NCI-H524 (cell line): ENCODE data around the gene OGFOD2.
A peak's percentile ranks its signal among the peaks of the same experiment; 100 is the strongest.
"Not testable (repeated sequence)": the region's sequence is repeated elsewhere in the genome, so short reads cannot be mapped to it uniquely, and the experiment has no call there.

Source experiments
- DNase-seq, 2 experiments: peaks; one replicate each; lab custom pipeline; 2025; lab: John Stamatoyannopoulos, UW

OGFOD2 gene

DNA sequence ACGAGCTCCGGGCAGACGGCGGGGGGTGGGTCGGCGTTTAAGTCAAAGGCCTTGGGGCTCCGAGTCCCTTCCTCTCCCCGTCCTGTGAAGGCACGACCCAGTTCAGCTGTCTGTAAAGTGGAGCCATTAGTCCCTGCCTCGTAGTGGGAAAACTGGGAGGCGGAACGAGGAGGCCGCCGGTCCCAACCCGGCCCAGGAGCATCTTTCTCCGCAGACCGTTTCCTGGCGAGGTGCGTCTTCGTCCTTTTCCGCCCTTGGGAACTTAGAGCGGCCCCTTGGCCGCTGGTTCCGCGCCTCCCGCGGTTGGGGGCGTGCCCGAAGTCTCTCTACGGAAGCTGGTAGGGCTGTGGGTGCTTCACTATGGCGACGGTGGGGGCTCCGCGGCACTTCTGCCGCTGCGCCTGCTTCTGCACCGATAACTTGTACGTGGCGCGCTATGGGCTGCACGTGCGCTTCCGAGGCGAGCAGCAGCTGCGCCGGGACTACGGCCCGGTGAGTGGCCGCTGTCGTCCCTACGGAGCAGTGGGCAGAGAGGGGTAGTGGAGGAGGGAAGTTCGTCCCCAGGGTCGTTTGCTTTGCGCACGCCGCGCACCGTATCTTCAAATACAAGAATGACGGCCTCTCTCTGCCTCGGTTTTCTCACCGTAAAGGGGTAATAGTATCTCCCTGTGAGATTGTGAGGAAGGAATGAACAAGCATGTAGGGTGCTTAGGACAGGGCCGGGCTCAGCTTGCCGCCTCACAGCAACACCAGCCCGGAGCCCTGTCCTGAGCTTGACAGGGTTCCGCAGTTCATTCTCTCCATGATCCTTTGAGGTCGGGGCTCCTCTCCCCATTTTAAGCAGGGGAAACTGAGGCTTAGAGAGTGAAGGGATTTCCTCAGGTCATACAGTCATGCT is at the start of gene OGFOD2:
TSS of gene OGFOD2 (plus strand) at position 353 of the 898 bp plus-strand sequence. CDS start at position 361, 8 bp downstream.
- peak; percentile 75 to 85 for DNase-seq

DNA sequence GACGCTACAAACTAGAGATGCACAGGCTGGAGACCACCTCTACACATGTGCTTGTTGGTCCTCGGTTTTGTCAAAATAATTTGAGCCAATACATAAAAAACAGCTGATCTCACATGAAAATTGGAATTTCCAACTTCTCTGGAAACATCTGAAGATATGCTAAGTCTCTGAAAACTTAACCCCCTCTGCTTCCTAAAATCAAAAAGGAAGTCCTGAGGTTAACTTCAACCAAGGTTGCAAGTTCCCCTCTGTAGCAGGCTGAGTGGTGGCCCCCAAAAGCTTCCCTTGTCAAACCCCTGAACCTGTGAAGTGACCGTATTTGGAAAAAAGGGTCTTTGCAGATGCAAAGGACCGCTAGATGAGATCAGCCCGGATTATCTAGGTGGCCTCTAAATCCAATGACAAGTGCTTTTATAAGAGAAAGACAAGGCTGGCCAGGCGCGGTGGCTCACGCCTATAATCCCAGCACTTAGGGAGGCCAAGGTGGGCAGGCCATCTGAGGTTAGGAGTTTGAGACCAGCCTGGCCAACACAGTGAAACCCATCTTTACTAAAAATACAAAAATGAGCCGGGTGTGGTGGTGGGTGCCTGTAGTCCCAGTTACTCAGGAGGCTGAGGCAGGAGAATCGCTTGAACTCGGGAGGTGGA is 47.2 kb upstream of the OGFOD2 start:
- DNase-seq = no peak

DNA sequence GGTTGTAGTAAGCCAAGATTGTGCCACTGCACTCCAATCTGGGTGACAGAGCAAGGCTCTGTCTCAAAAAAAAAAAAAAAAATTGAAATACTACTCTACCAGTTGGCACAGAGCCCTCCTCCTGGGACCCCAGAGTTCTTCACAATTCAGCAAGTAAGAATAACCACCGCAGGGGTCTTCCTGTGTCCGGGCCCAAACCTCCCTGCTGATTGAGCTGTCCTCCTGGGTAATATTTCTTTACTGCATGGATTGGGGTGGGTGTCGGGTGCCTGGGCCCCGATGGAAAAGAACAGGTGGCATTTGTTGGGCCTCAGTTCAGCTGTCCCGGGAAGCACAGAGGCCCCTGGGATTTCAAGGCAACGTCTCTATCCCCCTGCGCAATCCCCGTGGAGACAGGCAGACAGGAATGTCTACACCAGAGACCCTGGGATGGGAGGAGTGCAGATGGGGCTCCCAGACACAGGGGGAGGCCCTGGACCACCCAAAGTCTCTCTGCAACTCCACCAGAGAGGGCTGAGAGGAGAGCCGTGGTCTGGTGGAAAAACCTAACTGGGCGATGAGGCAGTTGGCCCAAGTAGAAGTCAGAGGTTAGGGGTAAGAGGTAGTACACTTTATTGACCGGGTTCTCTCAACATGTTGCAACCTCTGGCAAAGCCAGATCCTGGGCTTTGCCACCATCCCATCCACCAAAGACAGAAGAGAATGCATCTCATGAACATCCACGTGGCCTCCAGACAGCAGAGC is 46.5 kb upstream of the OGFOD2 start:
- DNase-seq = no peak

DNA sequence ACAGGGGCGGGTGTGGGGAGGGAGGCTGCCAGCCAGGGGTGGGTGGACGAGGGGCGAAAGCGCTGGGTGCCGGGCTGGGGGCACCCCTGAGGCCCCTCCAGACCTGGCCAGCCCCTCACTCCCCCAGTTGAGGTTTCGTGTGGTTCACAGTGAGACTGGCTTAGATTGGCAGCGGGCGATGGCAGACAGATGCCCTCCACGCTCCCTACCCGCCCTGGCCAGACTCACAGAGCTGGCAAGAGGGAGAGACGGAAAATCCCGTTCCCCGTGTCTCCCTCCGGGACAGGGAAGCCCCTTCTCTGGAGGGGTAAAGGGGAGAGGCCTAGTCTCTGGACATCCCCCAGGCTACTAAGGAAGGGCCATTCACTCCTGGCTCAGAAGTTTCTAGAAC is 45.9 kb upstream of the OGFOD2 start:
- no peak for DNase-seq

DNA sequence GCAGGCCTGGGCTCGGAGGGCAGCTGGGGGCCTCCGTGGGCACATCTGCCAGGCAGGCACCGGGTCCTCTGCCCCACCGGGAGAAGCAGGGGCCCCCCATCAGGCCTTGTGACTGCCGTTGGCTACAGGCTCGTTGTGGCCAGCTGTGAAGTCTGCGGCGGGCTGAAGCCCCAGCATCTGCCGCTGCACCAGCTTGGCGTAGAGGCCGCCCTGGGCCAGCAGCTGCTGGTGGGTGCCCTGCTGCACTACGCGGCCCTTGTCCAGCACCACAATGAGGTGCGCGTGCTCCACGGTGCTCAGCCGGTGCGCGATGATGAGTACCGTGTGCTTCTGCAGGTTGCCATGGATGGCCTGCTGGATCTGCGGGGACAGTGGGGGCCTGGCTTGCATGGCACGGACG is 45.2 kb upstream of the OGFOD2 start:
- peak in 1 of 2 experiments; percentile 11 for DNase-seq

DNA sequence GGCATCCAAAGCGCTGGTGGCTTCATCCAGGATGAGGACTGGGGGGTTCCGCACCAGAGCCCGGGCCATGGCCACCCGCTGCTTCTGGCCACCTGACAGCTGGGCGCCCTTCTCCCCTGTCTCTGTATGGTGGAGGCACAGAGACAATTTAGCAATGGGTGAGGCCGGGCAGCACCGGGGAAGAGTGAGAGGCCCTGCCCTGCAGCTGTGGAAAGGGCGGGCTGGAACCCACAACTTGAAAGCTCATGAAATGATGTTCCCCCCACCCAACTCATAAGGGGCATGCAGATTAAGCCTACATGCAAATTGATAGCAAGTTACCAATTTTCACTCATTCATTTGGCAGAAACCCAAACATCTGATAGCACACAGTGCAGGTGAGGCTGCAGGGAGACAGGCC is 42.8 kb upstream of the OGFOD2 start:
- no peak for DNase-seq

DNA sequence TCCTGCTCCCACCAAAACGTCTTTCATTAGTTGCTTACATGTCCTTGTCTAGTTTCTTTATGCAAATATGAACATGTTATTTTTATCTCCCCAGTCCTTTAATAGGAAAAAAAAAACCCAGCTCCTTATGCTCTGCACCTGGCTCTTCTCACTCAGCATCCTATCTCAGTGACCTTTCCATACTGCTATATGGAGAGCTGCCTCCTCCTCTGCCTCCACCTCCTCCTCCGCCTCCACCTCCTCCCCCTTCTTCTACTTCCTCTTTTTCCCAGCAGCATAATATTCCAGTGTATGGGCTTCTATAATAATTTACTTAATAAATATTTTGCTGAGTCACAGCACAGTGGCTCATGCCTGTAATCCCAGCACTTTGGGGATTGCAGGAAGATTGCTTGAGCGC is 40.3 kb upstream of the OGFOD2 start:
- DNase-seq = no peak

DNA sequence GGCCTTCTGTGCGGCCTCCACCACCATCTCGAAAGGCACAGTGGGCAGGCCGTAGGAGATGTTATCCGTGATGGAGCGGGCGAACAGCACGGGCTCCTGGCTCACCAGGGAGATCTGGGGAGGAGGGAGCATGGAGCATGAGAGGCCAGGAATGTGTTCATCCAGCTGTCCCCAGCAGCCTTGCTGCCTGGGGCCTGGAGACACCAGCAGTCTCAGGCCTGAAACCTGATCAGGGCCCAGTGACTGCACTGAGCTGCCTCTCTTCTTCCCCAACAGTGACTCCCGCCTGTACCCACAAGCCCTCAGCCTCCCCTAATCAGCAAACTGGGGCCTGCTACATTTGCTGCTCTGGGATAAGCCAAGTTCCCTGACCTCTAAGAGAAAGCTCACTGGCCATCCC is 39.7 kb upstream of the OGFOD2 start:
- no peak for DNase-seq

DNA sequence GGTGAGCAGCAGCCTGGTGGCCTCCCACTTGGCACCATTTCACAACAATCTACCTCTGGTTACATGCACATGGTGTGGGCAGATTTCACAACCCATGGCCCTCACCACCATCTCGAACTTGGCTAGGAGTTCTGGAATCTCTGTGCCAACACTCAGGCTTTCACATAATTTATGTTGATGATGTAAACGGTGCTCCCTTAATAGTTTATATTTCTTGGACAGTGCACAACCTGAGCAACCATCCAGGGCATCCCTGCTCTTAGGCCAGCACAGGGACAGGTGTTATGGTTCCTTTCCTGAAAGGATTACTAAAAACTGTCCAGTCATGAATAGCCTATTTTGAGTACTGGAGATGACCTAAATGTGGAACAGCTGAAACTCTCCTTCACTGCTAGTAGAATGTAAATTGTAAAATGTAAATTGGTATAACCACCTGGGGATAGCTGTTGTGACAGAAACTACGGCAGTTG is 37.4 kb upstream of the OGFOD2 start:
- no peak for DNase-seq

DNA sequence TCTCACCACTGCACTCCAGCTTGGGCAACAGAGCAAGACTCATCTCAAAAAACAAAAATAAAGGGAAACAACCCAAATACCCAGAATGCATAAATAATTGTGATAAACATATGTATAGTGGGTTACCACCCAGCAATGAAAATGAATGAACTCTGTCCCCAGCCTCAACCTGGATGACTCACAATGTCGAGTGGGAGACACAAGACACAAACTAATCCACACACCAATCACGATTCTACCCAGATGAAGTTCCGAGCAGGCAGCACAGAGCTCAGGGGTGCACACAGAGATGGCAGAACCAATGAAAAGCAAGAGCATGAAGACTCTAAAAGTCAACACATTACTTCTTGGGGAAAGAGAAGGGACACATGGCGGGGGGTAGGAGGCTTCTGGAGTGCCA is 35.9 kb upstream of the OGFOD2 start:
- no peak for DNase-seq

DNA sequence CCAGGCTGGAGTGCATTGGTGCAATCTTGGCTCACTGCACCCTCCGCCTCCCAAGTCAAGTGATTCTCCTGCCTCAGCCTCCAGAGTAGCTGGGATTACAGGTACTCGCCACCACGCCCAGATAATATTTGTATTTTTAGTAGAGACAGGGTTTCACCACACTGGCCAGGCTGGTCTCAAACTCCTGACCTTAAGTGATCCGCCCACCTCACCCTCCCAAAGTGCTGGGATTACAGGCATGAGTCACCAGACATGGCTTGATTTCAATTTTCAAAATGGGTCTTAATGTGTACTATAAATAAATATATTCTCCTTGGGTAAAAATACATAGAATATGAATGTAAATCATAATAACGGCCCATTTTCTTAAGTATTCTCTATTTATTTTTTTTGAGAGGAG is 33.7 kb upstream of the OGFOD2 start:
- DNase-seq = not testable (repeated sequence)

DNA sequence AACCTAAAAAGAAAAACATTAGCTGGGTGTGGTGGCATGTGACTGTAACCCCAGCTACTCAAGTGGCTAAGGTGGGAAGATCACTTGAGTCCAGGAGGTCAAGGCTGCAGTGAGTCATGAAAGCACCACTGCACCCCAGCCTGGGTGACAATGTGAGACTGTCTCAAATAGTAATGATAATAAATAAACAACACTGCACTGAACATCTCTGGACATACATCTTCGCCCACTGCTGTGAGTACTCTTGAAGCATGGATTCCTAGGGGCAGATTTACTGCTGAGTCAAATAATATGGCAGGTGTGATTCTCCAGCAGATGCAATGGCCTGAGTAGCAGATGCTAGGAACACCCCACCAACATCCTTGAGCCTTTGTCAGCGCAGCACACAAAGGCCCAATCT is 32.4 kb upstream of the OGFOD2 start:
- DNase-seq = peak in 1 of 2 experiments; percentile 12

DNA sequence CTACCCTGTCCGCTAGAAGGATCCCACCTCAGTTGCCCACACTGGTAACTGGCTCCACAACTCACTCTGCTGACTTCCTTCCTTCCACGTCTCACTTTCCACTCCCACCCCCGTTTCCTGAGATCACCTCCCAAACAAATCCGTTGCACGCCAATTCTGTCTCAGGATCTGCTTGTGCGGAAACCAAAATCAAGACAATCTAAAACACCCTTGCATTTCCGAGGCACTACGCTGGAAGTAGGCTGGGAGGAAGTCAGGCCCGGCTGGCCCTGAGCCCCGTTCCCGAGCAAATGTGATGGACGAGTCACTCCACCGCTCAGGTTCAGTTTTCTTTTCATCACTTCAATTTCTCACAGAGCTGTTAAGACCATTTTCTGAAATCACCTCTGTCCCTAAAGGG is 31.8 kb upstream of the OGFOD2 start:
- DNase-seq = no peak

DNA sequence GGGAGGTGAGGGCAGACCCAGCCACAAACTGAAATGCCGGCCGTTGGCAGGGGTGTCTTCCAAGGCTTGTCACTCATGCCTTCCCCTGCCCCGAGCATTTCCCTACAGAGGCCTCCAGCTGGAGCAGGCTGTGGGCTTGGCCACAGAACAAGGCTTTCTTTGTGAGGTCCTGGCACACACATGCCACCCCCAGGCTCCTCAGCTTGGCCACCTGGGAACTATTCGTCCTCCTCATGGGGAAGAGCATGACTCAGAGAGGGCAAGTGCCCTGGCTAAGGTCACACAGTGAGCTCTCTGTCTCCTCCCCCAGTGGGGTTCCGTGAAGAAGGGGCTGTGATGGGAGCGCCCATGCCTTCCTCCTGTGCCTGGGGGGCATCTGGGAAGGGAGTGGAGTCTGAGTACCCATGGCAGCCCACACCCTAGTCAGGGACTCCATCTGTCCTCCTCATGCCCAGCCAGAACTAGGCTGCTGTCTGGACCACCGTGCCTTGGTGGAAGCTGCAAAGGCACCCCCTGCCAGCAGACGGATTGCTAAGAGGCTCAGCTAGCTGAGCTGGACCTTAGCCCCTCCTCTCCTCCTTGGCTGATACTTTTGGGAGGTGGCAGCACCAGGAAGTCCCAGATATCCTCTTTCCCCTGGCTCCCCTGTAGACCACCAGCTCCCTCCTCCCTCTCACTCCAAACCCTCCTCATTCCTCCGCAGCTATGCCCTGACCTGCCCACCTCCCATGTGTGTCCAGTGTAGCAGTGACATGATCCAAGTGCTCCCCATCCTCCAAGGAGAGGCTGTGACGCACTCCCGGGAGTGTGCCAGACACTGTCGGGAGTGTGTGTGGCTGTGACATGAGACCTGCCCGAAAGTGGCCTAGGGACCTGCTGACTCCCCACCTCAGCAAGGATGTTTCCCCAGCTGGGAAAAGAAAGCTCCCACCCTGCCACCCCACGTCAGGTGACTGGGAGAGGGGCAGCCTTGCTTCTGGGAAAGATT is 30.1 kb upstream of the OGFOD2 start:
- DNase-seq = no peak

DNA sequence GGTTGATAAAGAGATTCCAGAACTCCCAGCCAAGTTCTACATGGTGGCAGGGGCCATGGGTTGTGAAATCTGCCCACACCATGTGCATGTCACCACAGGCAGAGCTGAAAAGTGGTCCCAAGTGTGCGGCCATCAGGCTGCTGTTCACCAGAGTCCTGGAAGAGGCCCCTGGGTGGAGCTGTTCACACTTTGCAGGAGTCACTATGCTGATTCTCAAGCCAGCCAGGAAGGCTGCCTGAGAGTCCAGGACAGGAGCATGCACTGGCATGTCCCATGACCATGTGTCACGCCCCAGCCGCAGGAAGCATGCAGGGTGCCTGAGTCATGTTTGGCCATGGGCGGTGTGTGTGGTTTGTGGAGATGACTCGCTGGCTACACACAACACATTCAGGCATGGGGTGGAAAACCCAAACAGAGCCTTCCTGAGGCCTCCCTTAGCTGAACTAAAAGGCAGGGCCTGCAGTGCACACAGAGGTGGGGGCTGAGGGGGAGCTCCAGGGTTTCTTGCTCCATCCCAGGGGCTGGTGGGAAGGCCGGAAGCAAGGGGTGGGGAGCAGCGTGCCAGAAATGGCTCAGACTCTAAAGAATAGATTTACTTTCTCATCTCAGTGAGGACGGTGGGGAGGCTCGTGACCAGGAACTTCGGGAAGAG is 28.2 kb upstream of the OGFOD2 start:
- DNase-seq = no peak

DNA sequence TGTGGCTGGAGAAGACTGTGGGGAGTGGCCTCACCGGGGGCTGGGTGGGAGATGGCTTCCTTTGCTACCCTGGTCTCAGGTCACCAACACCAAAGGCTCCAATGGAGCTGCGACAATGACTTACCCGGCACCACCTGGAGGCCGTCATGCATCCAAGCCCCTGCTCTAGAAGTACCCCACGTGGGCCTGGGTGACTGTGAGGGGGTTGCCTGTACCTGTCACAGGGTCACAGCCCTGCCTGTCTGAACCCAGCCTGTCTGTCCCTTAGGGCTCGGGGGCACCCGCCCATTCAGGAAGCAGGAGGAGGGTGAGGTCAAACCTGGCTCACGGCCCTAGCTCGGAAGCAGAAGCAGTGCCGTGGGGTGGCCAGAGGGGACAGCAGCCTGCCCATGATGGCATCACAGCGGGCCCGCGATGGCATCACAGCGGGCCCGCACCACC is 27.7 kb upstream of the OGFOD2 start:
- no peak for DNase-seq

DNA sequence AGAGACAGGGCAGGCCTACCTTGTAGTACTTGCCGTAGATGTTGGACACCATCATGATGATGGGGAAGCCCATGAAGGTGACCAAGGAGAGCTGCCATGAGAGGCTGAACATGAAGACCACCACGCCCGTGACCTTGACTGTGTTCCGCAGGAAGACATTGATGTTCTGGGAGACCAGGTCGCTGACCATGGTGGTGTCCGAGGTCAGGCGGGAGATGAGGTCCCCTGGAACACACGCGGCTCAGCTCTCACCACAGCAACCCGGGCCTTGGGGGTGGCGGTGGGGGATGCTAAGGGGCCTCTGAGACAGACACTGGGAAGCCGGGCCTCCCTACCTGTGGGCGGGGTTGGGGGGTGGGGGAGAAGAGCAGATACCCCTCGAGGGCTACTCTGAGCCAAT is 26.4 kb upstream of the OGFOD2 start:
- no peak for DNase-seq

DNA sequence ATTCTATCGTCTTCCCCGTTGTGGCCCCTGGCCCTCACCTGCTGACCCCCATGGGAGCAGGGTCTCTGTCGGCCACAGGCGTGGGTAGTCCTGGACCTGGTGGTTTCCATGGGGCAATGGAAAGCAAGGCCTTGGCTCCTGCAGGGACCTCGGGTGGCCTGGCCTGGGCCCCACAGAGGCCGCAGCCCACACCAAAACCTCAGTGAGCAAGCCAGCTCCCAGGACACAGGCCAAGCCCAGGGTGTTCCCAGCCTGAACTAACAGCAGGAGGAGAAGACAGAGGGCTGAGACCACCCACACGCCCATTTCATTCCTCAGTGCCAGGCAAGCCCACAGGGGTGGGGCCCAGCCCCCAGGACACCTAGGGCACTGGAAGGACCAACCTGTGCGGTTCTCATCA is 25.6 kb upstream of the OGFOD2 start:
- no peak for DNase-seq

DNA sequence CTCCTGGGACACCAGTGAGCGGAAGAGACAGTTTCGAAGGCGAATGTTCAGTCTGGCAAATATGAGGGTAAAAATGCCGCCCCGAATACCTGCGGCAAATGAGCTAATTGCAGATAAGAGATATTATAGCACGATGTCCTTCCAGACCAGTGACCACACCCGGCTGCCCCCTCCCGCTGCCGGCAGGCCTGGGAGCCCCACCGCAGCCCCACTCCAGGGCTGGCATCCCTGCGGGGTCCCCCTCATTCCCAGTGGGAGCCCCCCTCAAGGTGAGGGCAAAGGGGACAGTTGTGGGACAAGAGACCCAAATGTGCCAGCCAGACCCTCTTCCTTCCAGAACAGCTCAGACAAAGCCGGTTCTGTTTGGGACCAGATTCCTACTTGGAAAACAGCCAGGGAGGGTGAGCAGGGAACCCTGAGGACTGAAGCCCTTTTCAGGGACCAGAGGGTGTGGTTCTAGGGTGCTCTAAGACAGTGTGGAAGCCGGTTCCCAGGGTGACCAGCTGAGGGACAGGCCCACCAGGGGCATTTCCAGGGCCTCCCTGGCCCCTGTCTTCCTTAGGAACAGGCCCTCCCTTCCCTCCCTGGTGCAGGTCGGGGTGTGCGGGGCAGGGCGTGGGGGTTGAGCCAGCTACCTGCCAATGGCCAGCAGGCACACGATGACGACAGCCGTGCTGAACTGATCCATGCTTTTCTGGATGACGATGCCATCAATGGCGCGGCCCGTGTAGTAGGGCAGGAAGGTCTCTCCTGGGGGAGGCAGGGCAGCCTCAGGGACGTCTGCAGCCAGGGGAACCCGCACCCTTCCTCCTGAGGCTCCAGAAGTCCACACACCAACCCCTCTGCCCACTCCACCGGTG is 25.0 kb upstream of the OGFOD2 start:
- no peak for DNase-seq

DNA sequence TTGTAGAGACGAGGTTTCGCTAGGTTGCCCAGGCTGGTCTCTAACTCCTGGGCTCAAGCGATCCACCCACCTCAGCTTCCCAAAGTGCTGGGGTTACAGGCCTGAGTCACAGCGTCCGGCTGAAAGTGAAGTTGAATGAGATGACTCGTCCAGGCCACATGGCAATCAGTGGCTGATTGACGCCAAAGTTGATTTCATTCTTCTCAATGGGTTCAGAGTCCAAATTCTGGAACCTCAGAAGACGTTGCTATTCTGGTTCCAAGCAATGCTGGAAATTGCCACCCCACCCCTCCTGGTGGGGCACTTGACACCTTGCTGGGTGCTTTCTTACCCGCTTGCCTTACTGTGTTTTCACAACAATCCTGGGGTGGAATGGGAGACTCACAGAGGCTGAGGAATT is 23.6 kb upstream of the OGFOD2 start:
- DNase-seq = no peak
